Cardiac muscle cell (in vitro differentiated cells and primary cell): ENCODE measurements around the gene DENND4C. TPM values are rescaled to one million over a fixed set of nuclear protein-coding genes. Genes with fewer than 3 reads are reported as not detected.
"Not testable (repeated sequence)": the region's sequence is repeated elsewhere in the genome, so short reads cannot be mapped to it uniquely, and the experiment has no call there.

Experiments used
- DNase-seq, 2 donors: peaks; one replicate each; pipeline versions ENCODE4 v3.0.0 to v3.0.0-alpha.2; 2010 to 2017; ENCODE audit warnings: low read depth in 1 of 2, low spot score in 1 of 2
- H3K27ac ChIP-seq: fragments of 200-600 bp; sonication (generic); 2 replicates; pipeline ENCODE4 v1.5.1; 2016
- H3K27me3 ChIP-seq: fragments of 200-600 bp; sonication (generic); 2 replicates; pipeline ENCODE4 v1.6.0; 2016; ENCODE audit warnings: control low read depth
- H3K36me3 ChIP-seq: fragments of 200-600 bp; sonication (generic); 2 replicates; pipeline ENCODE4 v1.5.1; 2016; ENCODE audit warnings: control low read depth
- H3K4me1 ChIP-seq: fragments of 200-600 bp; sonication (generic); 2 replicates; pipeline ENCODE4 v1.8.1; 2017; ENCODE audit warnings: low read depth, mild to moderate bottlenecking, mixed run types
- H3K4me3 ChIP-seq: fragments of 200-600 bp; sonication (generic); 2 replicates; pipeline ENCODE4 v1.5.1; 2016; ENCODE audit warnings: mild to moderate bottlenecking
- H3K9me3 ChIP-seq: fragments of 200-600 bp; sonication (generic); 2 replicates; pipeline ENCODE4 v1.5.1; 2017; ENCODE audit warnings: low read depth, mild to moderate bottlenecking, control low read depth
- CTCF ChIP-seq: IDR thresholded peaks from 2 replicates; pipeline ENCODE4 v1.5.1; 2012; ENCODE audit warnings: low read depth, mild to moderate bottlenecking, low read length
- polyA plus RNA-seq: library from polyadenylated mRNA; unstranded; fragments of >200 nt; fragmentation: Nextera tagmentation; extraction: Ambion mirVana; gene quantifications from 2 replicates; pipeline ENCODE4 v1.2.1, GENCODE V29; 2016
- total RNA-seq: library from RNA; depleted of rRNA; stranded (reverse); fragments of >200 nt; gene quantifications from 2 replicates; pipeline ENCODE4 v1.2.3, GENCODE V29; 2016

DENND4C gene
- total and polyA plus RNA-seq, 2 experiments from 2014 or later = 19.3 to 51.0 TPM

GRCh38 chr9:19186232-19186631 is 44.3 kb upstream of the DENND4C start:
- Histone ChIP-seq H3K9me3 (no peaks in the 10 kb centered on the region), H3K4me3 (no peak overlapping the region), H3K36me3 (no peaks in the 10 kb centered on the region), H3K27me3 (no peaks in the 10 kb centered on the region), H3K4me1 (peaks cover 13% of the 10 kb centered on the region), H3K27ac (no peak overlapping the region)
- TF ChIP-seq CTCF = no peak
- DNase-seq = no peak

GRCh38 chr9:19188771-19189170 is 41.7 kb upstream of the DENND4C start:
- H3K4me1 ChIP-seq = peaks cover 25% of the 10 kb centered on the region
- H3K27me3 ChIP-seq = no peaks in the 10 kb centered on the region
- H3K9me3 ChIP-seq = no peaks in the 10 kb centered on the region
- no peak for TF ChIP-seq CTCF
- no peak overlapping the region for H3K4me3 ChIP-seq
- no peak for DNase-seq
- H3K27ac ChIP-seq = no peak overlapping the region
- H3K36me3 ChIP-seq = no peaks in the 10 kb centered on the region

GRCh38 chr9:19192202-19193028 is 38.1 kb upstream of the DENND4C start:
- no peak for DNase-seq
- Histone ChIP-seq H3K27me3 (no peaks in the 10 kb centered on the region), H3K36me3 (no peaks in the 10 kb centered on the region), H3K4me1 (peaks cover 18% of the 10 kb centered on the region), H3K9me3 (no peaks in the 10 kb centered on the region), H3K4me3 (no peak overlapping the region), H3K27ac (peak overlapping the region; percentile 45)
- TF ChIP-seq CTCF = no peak

- H3K27me3 ChIP-seq = no peaks in the 10 kb centered on the region
- no peak overlapping the region for H3K4me3 ChIP-seq
- DNase-seq = peak in 1 of 2 donors; percentile 23
- H3K27ac ChIP-seq = peak overlapping the region; percentile 45
- H3K9me3 ChIP-seq = no peaks in the 10 kb centered on the region
- H3K4me1 ChIP-seq = peaks cover 18% of the 10 kb centered on the region
- no peak for TF ChIP-seq CTCF
- H3K36me3 ChIP-seq = no peaks in the 10 kb centered on the region
Measured at GRCh38 chr9:19193029-19193324, 37.5 kb upstream of the DENND4C start.

- not testable (repeated sequence) for H3K27me3 ChIP-seq, H3K4me3 ChIP-seq, H3K36me3 ChIP-seq, DNase-seq, H3K9me3 ChIP-seq
- Histone ChIP-seq H3K27ac (peak overlapping the region; percentile 54), H3K4me1 (peaks cover 19% of the 10 kb centered on the region)
Measured at GRCh38 chr9:19193358-19193973, 37.0 kb upstream of the DENND4C start.

- Histone ChIP-seq H3K4me3 (no peak overlapping the region), H3K36me3 (no peaks in the 10 kb centered on the region), H3K27me3 (no peaks in the 10 kb centered on the region), H3K4me1 (peaks cover 27% of the 10 kb centered on the region), H3K27ac (peak overlapping the region; percentile 13), H3K9me3 (no peaks in the 10 kb centered on the region)
- TF ChIP-seq CTCF = no peak
- DNase-seq = no peak
Measured at GRCh38 chr9:19198406-19198805, 32.1 kb upstream of the DENND4C start.
